HG02610 (cell line): ENCODE results near the gene CHPF.

Experiments used
- ATAC-seq: cut with Tn5 transposase; IDR thresholded peaks from one replicate; pipeline ENCODE4 v1.9.1; 2021; ENCODE audit warnings: mild to moderate bottlenecking, moderate library complexity; ENCODE audit not compliant: unreplicated experiment

CHPF gene

GRCh38 chr2:219553168-219553417, 9.5 kb upstream of the CHPF start:
- ATAC-seq: no peak

GRCh38 chr2:219552382-219553167, 9.0 kb upstream of the CHPF start:
- peak; percentile 95 for ATAC-seq

GRCh38 chr2:219551441-219552381, 8.1 kb upstream of the CHPF start:
- ATAC-seq: peak; percentile 13

- no peak for ATAC-seq
Measured at GRCh38 chr2:219549619-219550018, 6.0 kb upstream of the CHPF start.

GRCh38 chr2:219548990-219549389, 5.4 kb upstream of the CHPF start:
- no peak for ATAC-seq

- no peak for ATAC-seq
Measured at GRCh38 chr2:219547621-219548020, 4.0 kb upstream of the CHPF start.

GRCh38 chr2:219545943-219546352, 2.3 kb upstream of the CHPF start:
- no peak for ATAC-seq

GRCh38 chr2:219545295-219545942, 1.8 kb upstream of the CHPF start:
- ATAC-seq: no peak

GRCh38 chr2:219544567-219544966, 958 bp upstream of the CHPF start:
- ATAC-seq: no peak

GRCh38 chr2:219542931-219543595, 546 bp downstream of the CHPF start:
- peak; percentile 36 for ATAC-seq

GRCh38 chr2:219541611-219542180, 1.9 kb downstream of the CHPF start:
- ATAC-seq: peak; percentile 53

- no peak for ATAC-seq
Measured at GRCh38 chr2:219540784-219541504, 2.7 kb downstream of the CHPF start.

GRCh38 chr2:219539926-219540678, 3.5 kb downstream of the CHPF start:
- ATAC-seq: no peak

GRCh38 chr2:219538956-219539788, 4.4 kb downstream of the CHPF start:
- no peak for ATAC-seq

GRCh38 chr2:219538504-219538951, 5.1 kb downstream of the CHPF start:
- ATAC-seq: no peak

GRCh38 chr2:219537657-219538488, 5.7 kb downstream of the CHPF start:
- ATAC-seq: no peak

GRCh38 chr2:219536967-219537366, 6.6 kb downstream of the CHPF start:
- no peak for ATAC-seq

- no peak for ATAC-seq
Measured at GRCh38 chr2:219536425-219536824, 7.2 kb downstream of the CHPF start.
